ENCODE results near the gene HSD3B2.
A peak's percentile ranks its signal among the peaks of the same experiment; 100 is the strongest.
"Not testable (repeated sequence)": the region's sequence is repeated elsewhere in the genome, so short reads cannot be mapped to it uniquely, and the experiment has no call there.

HSD3B2 gene

DNA sequence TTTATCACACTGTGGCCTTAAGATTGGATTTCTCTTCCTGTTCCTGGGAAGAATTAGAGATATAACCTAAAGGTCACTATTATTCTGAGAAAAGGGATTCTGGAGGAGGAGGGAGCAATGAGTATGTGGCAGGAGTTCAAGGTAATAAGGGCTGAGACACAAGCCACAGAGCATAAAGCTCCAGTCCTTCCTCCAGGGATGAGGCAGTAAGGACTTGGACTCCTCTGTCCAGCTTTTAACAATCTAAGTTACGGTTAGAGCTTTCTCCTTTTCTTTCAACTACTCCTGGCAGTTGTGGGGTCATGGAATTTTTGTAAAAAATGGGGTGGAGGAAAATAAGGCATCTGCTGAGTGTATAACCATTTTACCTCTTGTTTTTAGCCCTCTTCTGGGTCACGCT lies at the start of gene HSD3B2:
HSD3B2 (plus strand) TSS at position 201 of the 400 bp plus-strand sequence. CDS start 270 bp downstream, outside the sequence.
- no peak for DNase-seq

DNA sequence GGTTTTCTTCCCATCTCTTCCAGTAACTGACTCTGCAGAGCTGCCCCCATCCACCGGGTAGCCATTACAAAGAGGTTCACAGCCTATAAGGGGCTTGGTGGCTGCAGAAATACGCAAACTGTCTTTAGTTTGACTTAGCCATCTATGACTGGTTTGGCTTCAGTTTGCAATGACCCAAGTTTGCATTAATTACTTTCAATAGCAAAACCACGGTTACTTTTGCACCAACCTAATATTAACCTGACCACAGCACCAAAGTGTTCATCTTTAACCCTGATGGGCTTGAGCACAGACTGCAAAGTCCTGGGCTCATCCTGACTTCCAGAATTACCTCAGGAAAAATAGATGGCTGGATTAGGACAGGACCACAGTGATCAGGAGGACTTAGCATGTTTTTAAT lies 48.5 kb upstream of the HSD3B2 start:
- DNase-seq, result no peak

- peak; percentile 63 for DNase-seq
These were observed 47.4 kb upstream of the HSD3B2 start for GRCh38 chr1:119367432-119368124.

- DNase-seq, result no peak
These were observed 46.4 kb upstream of the HSD3B2 start, which contains the start of gene HAO2 for GRCh38 chr1:119368554-119368953. TSS of gene HAO2 (plus strand) at chr1:119368785. CDS start at chr1:119381086, 12,301 bp downstream.

GRCh38 chr1:119370748-119371147 lies 44.2 kb upstream of the HSD3B2 start:
- DNase-seq, result no peak

GRCh38 chr1:119371815-119372214 lies 43.1 kb upstream of the HSD3B2 start:
- DNase-seq, result no peak

GRCh38 chr1:119372503-119373086 lies 42.4 kb upstream of the HSD3B2 start:
- DNase-seq, result peak; percentile 46

- peak; percentile 57 for DNase-seq
These were observed 41.5 kb upstream of the HSD3B2 start for GRCh38 chr1:119373465-119373864.

DNA sequence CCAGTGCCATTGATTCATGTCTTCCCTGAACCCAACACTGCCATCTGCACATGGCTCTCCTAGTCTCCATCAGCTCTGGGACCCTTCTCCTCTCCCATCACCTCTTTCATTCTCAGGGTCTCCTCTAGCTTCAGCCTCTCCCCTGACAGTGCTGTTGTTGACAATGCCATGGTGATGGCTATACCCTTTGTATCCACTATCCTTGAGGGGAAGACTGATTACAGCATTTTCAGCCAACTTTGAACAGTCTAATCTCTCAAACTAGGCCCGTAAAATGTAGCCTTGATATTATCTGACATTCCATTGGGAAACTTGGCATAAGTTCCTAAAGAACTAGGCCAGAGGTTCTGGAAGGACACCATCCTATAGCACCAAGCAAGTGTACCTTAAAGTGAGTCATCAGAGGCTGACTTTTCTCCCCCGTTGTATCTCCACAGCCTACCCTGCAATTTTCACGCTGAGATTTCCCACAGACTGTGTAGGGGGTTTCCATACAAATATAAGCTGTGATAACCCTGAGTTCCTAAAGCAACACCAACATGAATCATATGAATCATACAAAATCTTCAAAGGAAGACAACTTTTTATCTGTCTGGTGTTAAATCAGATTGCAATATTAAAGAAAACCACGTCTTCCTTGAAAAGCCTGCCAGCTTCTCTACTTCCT lies 40.6 kb upstream of the HSD3B2 start:
- DNase-seq, result no peak

- no peak for DNase-seq
These were observed 39.6 kb upstream of the HSD3B2 start for GRCh38 chr1:119375366-119375765.

DNA sequence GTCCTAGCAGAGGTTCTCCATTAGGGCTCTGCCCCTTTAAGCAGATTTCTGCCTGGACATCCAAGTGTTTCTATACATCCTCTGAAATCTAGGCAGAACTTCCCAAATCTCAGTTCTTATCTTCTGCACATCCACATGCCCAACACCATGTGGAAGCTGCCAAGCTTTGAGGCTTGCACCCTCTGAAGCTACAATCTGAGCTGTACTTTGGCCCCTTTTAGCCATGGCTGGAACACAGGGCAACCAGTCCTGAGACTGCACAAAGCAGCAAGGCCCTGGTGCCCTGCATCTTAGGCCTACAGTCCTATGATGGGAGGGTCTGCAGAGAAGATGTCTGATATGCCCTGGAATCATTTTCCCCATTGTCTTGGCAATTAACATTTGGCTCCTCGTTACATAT lies 38.4 kb upstream of the HSD3B2 start:
- no peak for DNase-seq

- DNase-seq, result not testable (repeated sequence)
These were observed 37.4 kb upstream of the HSD3B2 start for GRCh38 chr1:119377594-119377993.

DNA sequence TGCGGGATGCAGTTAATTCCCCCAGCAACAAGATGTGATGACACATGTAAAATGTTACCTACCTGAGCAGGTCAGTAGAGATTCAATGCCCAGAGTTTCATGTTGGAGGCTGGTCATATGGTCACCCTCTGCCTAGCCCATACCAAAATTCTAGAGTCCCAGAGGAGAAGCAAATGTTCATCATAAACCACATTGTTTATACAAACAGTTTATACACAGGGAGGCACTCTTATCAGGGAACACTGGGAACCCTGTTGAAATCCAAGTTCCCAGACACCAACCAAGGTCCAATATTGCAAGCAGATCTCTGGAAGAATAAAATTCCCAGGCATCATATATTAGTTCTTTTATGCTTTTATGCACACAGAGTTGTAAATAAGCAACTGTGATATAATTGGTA lies 35.8 kb upstream of the HSD3B2 start:
- no peak for DNase-seq

GRCh38 chr1:119380304-119380703 lies 34.6 kb upstream of the HSD3B2 start:
- no peak for DNase-seq

GRCh38 chr1:119380983-119381662 lies 33.8 kb upstream of the HSD3B2 start:
- no peak for DNase-seq

DNA sequence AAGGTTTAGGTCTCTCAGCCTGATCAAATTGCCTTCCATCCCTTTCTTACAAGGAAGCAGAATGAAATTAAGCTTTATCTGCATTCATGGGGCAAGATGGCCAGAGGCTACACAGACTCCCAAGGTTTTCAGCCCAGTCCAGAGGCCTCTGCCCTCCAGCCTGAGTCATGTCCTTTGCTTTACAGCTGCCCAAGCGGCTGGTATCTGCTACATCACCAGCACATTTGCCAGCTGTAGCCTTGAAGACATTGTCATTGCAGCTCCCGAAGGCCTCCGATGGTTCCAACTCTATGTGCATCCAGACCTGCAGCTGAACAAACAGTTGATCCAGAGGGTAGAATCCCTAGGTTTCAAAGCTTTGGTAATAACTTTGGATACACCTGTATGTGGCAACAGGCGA lies 30.4 kb upstream of the HSD3B2 start:
- no peak for DNase-seq

DNA sequence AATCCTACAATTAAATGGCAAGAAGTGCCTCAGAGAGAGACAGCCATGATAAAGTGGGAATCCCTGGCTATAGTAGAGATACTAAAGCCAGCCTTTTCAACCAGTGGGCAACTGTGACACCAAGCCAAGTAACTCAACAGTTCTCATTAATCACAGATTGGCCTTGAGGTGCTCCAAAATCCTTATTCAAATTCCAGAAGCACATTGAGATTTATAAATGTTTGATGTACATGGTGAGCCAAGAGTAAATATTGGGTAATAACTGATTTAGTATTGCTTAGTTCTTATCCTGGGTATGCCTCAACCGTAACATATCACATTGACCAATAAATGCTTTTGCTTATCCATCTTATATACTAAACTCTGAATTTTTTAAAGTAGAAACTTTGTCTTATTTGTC lies 29.3 kb upstream of the HSD3B2 start:
- DNase-seq, result no peak

DNA sequence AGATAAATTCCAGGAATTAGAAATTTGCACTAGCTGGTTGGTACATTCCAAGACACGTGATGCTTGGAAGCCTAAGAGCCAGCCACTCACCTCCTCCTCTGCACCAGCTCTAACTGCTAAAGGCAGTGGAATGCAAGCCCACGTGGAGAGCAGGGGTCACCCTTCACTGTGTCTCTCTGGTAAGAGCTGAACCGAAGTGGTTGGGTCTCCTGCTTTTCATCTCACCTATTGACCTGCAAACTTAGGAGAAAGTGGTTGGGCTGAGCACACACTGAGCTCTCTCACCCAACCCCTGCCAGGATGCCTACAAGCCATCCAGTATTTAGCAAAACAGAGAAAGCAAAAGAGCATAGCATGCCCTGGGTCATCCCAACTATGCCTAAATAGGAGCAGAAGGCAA lies 27.1 kb upstream of the HSD3B2 start:
- no peak for DNase-seq

DNA sequence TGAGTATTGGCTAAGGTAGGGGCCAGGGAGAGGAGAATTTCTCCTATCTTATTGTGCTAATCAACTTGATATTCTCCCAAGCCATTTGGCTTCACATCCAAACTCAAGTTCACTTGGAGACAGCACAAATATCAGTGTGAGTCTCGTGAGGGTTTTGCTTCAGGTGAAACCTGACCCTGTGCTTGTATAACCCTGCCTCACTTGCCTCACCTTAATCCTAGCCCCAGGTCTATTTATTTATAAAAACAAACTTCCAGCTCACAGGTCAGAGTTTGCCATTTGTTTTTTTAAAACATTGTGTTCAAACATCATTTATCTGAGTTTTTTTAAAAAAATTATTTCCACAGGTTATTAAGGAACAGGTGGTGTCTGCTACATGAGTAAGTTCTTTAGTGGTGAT lies 26.5 kb upstream of the HSD3B2 start:
- no peak for DNase-seq

DNA sequence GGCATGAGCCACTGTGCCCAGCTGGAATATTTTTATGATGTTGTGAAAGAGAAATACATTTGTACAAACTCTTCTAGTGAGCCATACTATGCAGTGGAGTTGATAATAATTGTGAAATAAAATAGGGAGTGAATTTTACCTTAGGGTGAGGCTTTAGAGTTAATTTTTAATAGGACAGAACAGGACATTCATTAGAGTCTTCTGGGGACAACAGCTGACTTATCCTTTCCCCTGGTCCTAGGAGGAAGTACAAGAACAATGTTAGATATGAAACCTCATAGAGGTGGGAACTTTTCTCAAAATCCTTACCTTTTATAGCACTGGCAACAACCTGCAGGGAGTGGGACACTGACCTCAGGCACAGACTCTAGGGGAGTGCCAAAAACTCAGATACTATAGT lies 24.4 kb upstream of the HSD3B2 start:
- no peak for DNase-seq

GRCh38 chr1:119391749-119392148 lies 23.2 kb upstream of the HSD3B2 start:
- DNase-seq, result no peak

DNA sequence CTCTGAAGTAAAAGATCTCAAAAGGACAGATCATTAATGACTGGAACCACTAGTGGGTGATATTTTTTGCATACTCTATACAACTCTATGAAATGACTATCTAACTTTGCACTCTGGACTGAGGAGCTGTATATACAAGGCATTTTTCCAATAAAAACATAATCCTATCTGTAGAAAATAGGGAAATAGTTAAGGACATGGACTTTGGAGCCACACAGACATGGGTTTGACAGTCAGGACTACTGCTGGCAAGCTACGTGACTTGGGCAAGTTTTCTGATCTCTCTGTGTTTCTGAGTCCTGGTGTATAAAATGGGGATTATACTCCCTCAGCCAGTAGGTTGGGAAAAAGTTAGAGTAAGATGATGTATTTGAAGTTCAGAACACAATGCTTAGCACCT lies 20.9 kb upstream of the HSD3B2 start:
- DNase-seq, result no peak

- no peak for DNase-seq
These were observed 18.0 kb upstream of the HSD3B2 start for GRCh38 chr1:119396982-119397381.

DNA sequence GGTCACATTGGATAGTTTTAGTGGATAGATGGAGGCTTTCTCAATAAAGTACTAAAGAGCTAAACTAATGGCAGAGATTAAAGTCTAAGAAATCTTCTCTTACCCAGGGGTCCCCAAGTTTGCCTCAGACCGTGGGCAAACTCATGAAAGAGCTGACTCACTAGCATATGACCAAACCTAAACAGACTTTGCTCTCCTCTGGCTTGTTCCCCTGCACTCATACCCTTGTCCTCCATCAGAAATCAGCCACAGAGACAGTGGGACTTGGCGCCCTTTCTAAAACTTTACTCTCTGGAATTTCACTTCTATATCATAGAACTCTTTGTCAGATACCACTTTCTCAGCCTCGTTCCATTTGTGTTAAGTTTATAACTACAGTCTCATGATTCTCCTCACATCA lies 17.0 kb upstream of the HSD3B2 start:
- DNase-seq, result no peak

Data from fibroblast of upper back skin (primary cell).